Aorta (tissue), 5 donors: ENCODE measurements around the gene PTPRS. TPM values are rescaled to one million over a fixed set of nuclear protein-coding genes. Genes with fewer than 3 reads are reported as not detected.

Experiments used
- ATAC-seq: fragments of 200-7000 bp; cut with Tn5 transposase; one replicate; pipeline ENCODE4 v1.9.1; 2022; ENCODE audit warnings: moderate library complexity; ENCODE audit not compliant: low FRiP score
- DNase-seq, 2 donors: peaks; one replicate each; pipeline ENCODE4 v3.0.0-alpha.2; 2020
- H3K27ac ChIP-seq, 2 donors: one replicate each; pipeline ENCODE4 v1.5.1; 2013; ENCODE audit warnings: low read length in 2 of 2, mild to moderate bottlenecking in 2 of 2, moderate library complexity in 2 of 2, control low read depth in 1 of 2, inconsistent platforms in 1 of 2, low read depth in 1 of 2
- H3K27me3 ChIP-seq, 2 donors: one replicate each; pipeline ENCODE4 v1.6.1; 2013; ENCODE audit warnings: control low read depth in 1 of 2, low read length in 1 of 2, mild to moderate bottlenecking in 1 of 2, moderate library complexity in 1 of 2; ENCODE audit not compliant: insufficient read depth in 2 of 2, control insufficient read depth in 1 of 2
- H3K36me3 ChIP-seq, 2 donors: one replicate each; pipeline ENCODE4 v1.6.1; 2013; ENCODE audit warnings: control low read depth in 1 of 2, low read length in 1 of 2, mild to moderate bottlenecking in 1 of 2; ENCODE audit not compliant: insufficient read depth in 2 of 2, control insufficient read depth in 1 of 2
- H3K4me1 ChIP-seq, 2 donors: one replicate each; pipeline ENCODE4 v1.6.1; 2013; ENCODE audit warnings: low read length in 2 of 2, control low read depth in 1 of 2, mild to moderate bottlenecking in 1 of 2, moderate library complexity in 1 of 2; ENCODE audit not compliant: insufficient read depth in 2 of 2, control insufficient read depth in 1 of 2
- H3K4me3 ChIP-seq, 2 donors: one replicate each; pipeline ENCODE4 v1.5.1; 2013; ENCODE audit warnings: low read length in 2 of 2, control low read depth in 1 of 2, mild to moderate bottlenecking in 1 of 2
- H3K9me3 ChIP-seq: one replicate; pipeline ENCODE4 v1.6.1; 2013; ENCODE audit warnings: mild to moderate bottlenecking, low read length; ENCODE audit not compliant: control insufficient read depth
- WGBS, 2 donors: extraction: QIAGEN DNeasy Blood & Tissue Kit; methylation state at CpG; one replicate each; pipeline ENCODE4 v1.1.7; 2013; 5-methylcytosine and 5-hydroxymethylcytosine counted together
- intact Hi-C, 2 donors: fragments of 100-400 bp; cut with DNase I; formaldehyde crosslinking; loops; one replicate each; pipeline versions ENCODE4 v1.14.2 to v1.15.0; 2022
- polyA plus RNA-seq, 2 donors: library from polyadenylated mRNA; stranded (reverse); fragments of 200-250 nt; gene quantifications; one replicate each; pipeline ENCODE4 v1.2.3, GENCODE V29; 2013
- total RNA-seq, 2 donors: library from RNA; stranded (reverse); fragmentation: NEBNext Ultra II Directional; extraction: Animal tissue kit (Norgen Biotek cat#: 25700); gene quantifications; one replicate each; pipeline ENCODE4 v1.2.1, GENCODE V29; 2021
- donor health status: healthy with polysubstance abuse.
- donor health status: Bipolar disorder and iron deficiency.
- donor health status: DM: no; HTN: no; CAD: no.
- donor health status: DM: no; HTN: no; CAD: no.
- donor health status: DM: yes; HTN: yes; CAD: no.

PTPRS gene
- total and polyA plus RNA-seq, 4 donors, result 3.4 to 220 (median 74.7) TPM

DNA sequence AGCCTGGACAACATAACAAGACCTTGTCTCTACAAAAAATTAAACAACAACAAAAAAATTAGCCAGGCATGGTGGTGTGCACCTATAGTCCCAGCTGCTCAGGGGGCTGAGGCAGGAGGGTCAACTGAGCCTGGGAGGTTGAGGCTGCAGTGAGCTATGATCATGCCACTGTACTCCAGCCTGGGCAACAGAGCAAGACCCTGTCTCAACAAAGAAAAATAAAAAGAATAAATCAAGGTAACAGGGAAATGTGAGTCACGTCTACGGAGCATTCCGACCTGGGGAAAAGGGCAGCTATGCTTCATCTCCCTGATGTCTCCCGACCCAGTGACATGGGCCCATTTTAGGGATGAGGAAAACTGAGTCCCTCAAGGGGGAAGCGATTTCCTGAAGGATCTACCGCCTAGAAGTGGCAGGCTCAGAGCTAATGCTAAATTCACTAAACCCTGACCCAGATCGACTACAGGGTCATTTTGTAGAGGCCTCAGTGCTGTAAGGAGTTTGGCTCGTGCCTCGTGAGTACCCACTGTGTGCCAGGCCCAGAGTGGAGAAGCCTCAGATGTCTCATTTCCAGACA lies 19.5 kb downstream of the PTPRS start:
- intact Hi-C loops, result no loop called here
- 95 to 96% methylated on average over 9 of the region's 9 CpGs for WGBS, 2 donors
- Histone ChIP-seq H3K27ac (no peak overlapping the region), H3K27me3 (no peaks in the 10 kb centered on the region), H3K4me3 (no peak overlapping the region), H3K36me3 (no peaks in the 10 kb centered on the region), H3K4me1 (no peaks in the 10 kb centered on the region), H3K9me3 (peaks cover 4% of the 10 kb centered on the region)
- ATAC-seq (no peak), DNase-seq (no peak)

DNA sequence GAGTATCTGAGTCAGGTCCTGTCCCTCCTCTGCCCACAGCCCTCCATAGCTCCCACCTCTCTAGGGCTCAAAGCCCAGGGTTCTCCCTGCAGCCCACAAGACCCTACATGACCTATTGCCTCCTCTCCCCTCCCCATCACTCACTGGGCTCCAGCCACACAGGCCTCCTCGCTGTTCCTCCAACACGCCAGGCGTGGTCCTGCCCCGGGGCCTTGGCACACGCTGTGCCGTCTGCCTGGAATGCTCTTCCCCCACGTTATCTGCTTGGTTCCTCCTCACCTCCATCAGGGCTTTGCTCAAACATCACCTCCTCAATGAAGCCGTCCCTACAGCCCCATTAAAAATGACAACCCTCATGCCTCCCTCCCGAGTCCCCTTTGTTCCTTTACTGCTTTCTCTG lies 21.1 kb downstream of the PTPRS start:
- no peak for ATAC-seq
- DNase-seq, result no peak
- Histone ChIP-seq H3K36me3 (no peaks in the 10 kb centered on the region), H3K4me3 (no peak overlapping the region), H3K9me3 (peaks cover under 1% of the 10 kb centered on the region), H3K27me3 (no peaks in the 10 kb centered on the region), H3K27ac (no peak overlapping the region), H3K4me1 (no peaks in the 10 kb centered on the region)
- 88 to 94% methylated on average over 8 to 9 of the region's 9 CpGs for WGBS, 2 donors
- intact Hi-C loops, result no loop called here

DNA sequence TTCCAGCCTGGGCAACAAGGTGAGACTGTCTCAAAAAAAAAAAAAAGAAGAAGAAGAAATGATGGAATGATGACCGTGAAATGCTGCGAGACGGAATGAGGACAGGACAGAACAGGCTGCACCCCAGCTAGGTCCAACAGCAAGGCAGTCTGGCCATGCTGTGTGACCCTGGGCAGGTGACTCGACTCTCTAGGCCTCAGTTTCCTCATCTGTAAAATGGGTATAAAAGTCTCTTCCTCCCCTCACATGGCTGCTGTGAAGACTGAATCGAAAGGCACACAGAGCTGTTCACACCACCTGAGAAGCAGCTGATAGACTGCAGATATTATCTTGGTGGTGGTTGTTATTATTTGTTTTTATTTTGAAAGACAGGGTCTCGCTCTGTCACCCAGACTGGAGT lies 22.3 kb downstream of the PTPRS start:
- no peaks in the 10 kb centered on the region for H3K27me3 ChIP-seq
- DNase-seq (no peak), ATAC-seq (no peak)
- no peak overlapping the region for H3K27ac ChIP-seq
- H3K9me3 ChIP-seq, result no peaks in the 10 kb centered on the region
- H3K4me1 ChIP-seq, result no peaks in the 10 kb centered on the region
- intact Hi-C loops, result no loop called here
- no peak overlapping the region for H3K4me3 ChIP-seq
- H3K36me3 ChIP-seq, result no peaks in the 10 kb centered on the region
- WGBS, 2 donors, result 94 to 95% methylated on average over 6 of the region's 6 CpGs

DNA sequence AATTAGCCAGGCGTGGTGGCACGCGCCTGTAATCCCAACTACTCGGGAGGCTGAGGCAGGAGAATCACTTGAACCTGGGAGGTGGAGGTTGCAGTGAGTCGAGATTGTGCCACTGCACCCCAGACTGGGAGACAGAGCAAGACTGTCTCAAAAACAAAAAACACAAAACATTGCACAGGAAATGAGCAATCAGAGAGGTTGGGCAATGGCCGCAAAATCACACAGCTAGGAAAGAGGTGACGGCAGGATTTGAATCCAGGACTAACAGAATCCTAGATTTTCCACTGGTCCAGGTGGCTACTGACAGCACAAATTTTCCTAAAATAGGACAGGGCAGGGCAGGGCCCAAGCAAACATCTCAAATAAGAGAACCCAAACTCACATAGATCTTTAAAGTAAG lies 23.3 kb downstream of the PTPRS start:
- H3K27me3 ChIP-seq, result no peaks in the 10 kb centered on the region
- intact Hi-C loops, result no loop called here
- no peak overlapping the region for H3K4me3 ChIP-seq
- no peak overlapping the region for H3K27ac ChIP-seq
- H3K9me3 ChIP-seq, result no peaks in the 10 kb centered on the region
- H3K36me3 ChIP-seq, result no peaks in the 10 kb centered on the region
- WGBS, 2 donors, result 76 to 82% methylated on average over 7 of the region's 7 CpGs
- ATAC-seq (no peak), DNase-seq (no peak)
- no peaks in the 10 kb centered on the region for H3K4me1 ChIP-seq

DNA sequence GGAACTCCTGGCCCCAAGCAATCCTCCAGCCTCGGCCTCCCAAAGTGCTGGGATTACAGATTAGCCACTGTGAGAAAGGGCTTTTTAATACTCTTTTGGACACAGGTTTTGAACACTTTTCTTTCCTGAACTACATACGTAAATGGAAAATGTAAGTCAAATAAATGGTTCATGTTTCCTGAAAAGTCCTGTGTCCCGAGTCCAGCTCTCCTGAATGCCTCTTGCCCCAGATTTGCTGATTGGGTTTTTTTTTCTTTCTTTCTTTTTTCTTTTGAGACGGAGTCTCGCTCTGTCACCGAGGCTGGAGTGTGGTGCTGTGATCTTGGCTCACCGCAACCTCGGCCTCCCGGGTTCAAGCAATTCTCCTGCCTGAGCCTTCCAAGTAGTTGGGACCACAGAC lies 24.5 kb downstream of the PTPRS start:
- intact Hi-C loops, result no loop called here
- H3K36me3 ChIP-seq, result no peaks in the 10 kb centered on the region

DNA sequence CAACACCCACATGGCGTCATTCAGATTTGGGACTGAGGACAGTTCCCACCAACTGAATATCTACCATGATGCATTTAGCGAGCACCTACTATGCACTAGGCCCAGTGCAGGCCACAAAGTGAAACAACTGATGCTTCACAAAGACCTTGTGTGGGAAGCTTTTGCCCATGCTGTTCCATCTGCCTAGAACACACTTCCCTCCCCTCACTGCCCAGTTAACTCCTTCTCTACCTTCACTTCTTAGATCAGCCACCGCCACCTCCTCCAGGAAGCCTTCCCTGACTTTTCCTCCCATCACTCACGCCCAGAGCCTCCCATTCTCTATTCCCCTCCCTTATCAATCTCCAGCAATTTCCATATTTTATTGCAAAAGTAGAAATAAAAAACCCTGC lies 25.7 kb downstream of the PTPRS start:
- no peaks in the 10 kb centered on the region for H3K36me3 ChIP-seq
- no peak overlapping the region for H3K27ac ChIP-seq
- intact Hi-C loops, result no loop called here
- WGBS, 2 donors, result 71 to 90% methylated on average over 4 of the region's 4 CpGs
- H3K9me3 ChIP-seq, result no peaks in the 10 kb centered on the region
- ATAC-seq, result no peak
- DNase-seq, result no peak
- no peaks in the 10 kb centered on the region for H3K4me1 ChIP-seq
- H3K4me3 ChIP-seq, result no peak overlapping the region
- H3K27me3 ChIP-seq, result no peaks in the 10 kb centered on the region

More for the DNA sequence above, 24.5 kb downstream of the PTPRS start:
- no peak overlapping the region for H3K27ac ChIP-seq
- ATAC-seq (no peak), DNase-seq (no peak)
- H3K27me3 ChIP-seq, result no peaks in the 10 kb centered on the region
- H3K4me1 ChIP-seq, result no peaks in the 10 kb centered on the region
- WGBS, 2 donors, result 88 to 91% methylated on average over 9 of the region's 9 CpGs
- no peak overlapping the region for H3K4me3 ChIP-seq
- H3K9me3 ChIP-seq, result no peaks in the 10 kb centered on the region

DNA sequence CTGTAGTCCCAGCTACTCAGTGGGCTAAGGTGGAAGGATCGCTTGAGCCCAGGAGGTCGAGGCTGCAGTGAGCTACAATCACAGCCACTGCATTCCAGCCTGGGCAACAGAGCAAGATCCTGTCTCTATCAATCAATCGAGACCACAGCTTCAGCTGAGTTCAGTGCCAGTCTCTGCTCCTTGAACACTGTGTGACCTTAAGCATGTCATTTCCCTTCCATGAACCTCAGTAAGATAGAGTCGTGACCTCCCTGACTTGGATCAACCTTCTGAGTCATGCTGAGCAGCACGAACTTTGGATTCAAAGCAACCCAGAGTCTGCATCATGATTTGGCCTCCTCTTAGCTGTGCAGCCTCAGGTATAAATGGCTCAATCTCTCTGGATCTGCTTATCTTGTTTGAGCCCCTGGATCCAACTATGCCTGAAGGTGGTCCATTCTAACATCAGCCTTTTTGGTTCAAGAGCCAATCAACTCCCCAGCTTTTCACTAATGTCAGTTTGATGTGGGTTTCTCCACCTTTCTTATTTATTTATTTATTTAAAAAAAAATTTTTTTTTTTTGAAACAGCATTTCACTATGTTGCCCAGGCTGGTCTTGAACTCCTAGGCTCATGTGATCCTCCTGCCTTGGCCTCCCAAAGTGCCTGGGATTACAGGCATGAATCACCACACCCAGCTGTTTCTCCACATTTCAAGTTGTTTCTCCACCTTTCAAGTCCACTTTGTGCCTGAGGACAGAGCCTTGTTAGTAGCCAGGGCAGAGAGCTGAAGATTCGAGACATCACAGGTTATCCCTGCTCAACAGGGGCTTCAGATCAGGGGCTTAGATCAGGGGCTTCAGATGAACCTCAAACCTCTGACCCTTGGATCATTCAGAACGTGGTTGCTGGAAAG lies 26.4 kb downstream of the PTPRS start:
- ATAC-seq, result no peak
- no peak overlapping the region for H3K4me3 ChIP-seq
- WGBS, 2 donors, result 85 to 87% methylated on average over 7 of the region's 7 CpGs
- H3K27ac ChIP-seq, result no peak overlapping the region
- H3K27me3 ChIP-seq, result no peaks in the 10 kb centered on the region
- no peaks in the 10 kb centered on the region for H3K36me3 ChIP-seq
- H3K9me3 ChIP-seq, result no peaks in the 10 kb centered on the region
- H3K4me1 ChIP-seq, result no peaks in the 10 kb centered on the region
- DNase-seq, result no peak
- intact Hi-C loops, result no loop called here

DNA sequence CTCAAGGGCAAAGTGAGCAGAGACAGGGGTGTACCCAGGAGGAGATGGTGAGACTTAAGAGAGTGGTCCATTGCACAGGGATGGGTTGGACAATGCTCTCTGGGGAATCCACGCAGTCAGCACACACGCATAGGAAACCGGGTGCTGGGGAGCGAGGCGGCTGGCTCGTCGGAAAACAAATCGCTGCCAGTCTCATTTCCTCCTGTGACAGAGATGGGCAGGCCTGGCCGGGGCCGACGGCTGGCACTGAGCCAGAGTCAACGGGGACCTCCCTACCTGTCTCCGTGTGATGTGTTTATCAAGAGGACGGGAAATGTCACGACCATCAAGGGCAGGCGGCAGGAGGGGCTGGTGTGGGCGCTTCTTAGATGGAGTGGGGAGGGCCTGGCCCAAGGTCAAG lies 27.3 kb downstream of the PTPRS start:
- H3K27ac ChIP-seq, result no peak overlapping the region
- H3K4me1 ChIP-seq, result no peaks in the 10 kb centered on the region
- H3K27me3 ChIP-seq, result no peaks in the 10 kb centered on the region
- H3K9me3 ChIP-seq, result no peaks in the 10 kb centered on the region
- DNase-seq, result no peak
- intact Hi-C loops, result no loop called here
- no peak overlapping the region for H3K4me3 ChIP-seq
- ATAC-seq, result no peak
- no peaks in the 10 kb centered on the region for H3K36me3 ChIP-seq
- WGBS, 2 donors, result 16 to 17% methylated on average over 17 of the region's 17 CpGs

DNA sequence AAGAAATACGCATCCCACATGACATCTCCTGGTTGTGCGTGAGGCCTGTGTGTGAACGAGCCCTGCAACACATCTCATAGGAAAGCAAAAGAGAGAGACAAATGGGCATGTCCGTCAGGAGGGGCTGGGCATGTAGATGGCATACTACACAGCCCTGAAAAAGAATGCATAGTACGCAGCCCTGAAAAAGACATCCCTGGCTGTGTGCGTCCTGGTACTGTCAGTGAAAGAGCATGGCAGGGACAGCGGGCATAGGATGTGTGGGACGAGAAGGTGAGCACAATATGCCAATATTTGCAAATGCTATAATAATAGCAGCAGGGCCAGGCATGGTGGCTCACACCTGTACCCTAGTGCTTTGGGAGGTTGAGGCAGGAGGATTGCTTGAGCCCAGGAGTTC lies 28.6 kb downstream of the PTPRS start:
- intact Hi-C loops, result no loop called here

More for the DNA sequence above, 28.6 kb downstream of the PTPRS start:
- no peak overlapping the region for H3K4me3 ChIP-seq
- DNase-seq, result no peak
- no peaks in the 10 kb centered on the region for H3K9me3 ChIP-seq
- 95 to 98% methylated on average over 8 of the region's 8 CpGs for WGBS, 2 donors
- H3K36me3 ChIP-seq, result no peaks in the 10 kb centered on the region
- no peaks in the 10 kb centered on the region for H3K4me1 ChIP-seq
- H3K27ac ChIP-seq, result no peak overlapping the region
- H3K27me3 ChIP-seq, result no peaks in the 10 kb centered on the region
- no peak for ATAC-seq
